Fibroblast of lung (primary cell): Measurements from ENCODE around the gene CALB2.

Experiments used
- CTCF ChIP-seq, 2 donors: IDR thresholded peaks in 1 of 2; conservative IDR thresholded peaks in 1 of 2; 1 replicate in 1 of 2; 2 replicates in 1 of 2; pipeline ENCODE4 v1.5.1; 2011 to 2012; ENCODE audit warnings: low read length in 2 of 2, control low read depth in 1 of 2, inconsistent platforms in 1 of 2, low read depth in 1 of 2, mild to moderate bottlenecking in 1 of 2
- EZH2 ChIP-seq: IDR thresholded peaks from 2 replicates; pipeline ENCODE4 v1.5.1; 2012; ENCODE audit warnings: low read length, control low read depth, mild to moderate bottlenecking; ENCODE audit errors: missing control alignments

GRCh38 chr16:71384073-71384724 lies 25.7 kb downstream of the CALB2 start:
- no peak for TF ChIP-seq CTCF (conservative IDR thresholded peaks at IDR 0.05 in 1 of 2, IDR thresholded peaks at IDR 0.05 in 1 of 2; ENCODE audit: low read depth in 1 of 2, low read length in 2 of 2)
- no peak for TF ChIP-seq EZH2
